Keratinocyte (primary cell): ENCODE data around the gene NAPA.

Experiments used
- EZH2 ChIP-seq: IDR thresholded peaks from one replicate; pipeline ENCODE4 v1.6.1; 2012; ENCODE audit warnings: inconsistent platforms, mild to moderate bottlenecking, low read length, moderate library complexity
- TF ChIP-seq, protein P1 (sequence below), 3 experiments: IDR thresholded peaks in 1 of 3; conservative IDR thresholded peaks in 1 of 3; optimal IDR thresholded peaks in 1 of 3; 2 replicates in 2 of 3; 3 replicates in 1 of 3; pipeline versions ENCODE3 to v1.5.1; 2011; ENCODE audit warnings: low read length in 3 of 3, mild to moderate bottlenecking in 3 of 3, moderate library complexity in 2 of 3, control low read depth in 1 of 3, inconsistent platforms in 1 of 3; ENCODE audit not compliant: insufficient read depth in 2 of 3; ENCODE audit errors: extremely low read depth in 1 of 3

DNA sequence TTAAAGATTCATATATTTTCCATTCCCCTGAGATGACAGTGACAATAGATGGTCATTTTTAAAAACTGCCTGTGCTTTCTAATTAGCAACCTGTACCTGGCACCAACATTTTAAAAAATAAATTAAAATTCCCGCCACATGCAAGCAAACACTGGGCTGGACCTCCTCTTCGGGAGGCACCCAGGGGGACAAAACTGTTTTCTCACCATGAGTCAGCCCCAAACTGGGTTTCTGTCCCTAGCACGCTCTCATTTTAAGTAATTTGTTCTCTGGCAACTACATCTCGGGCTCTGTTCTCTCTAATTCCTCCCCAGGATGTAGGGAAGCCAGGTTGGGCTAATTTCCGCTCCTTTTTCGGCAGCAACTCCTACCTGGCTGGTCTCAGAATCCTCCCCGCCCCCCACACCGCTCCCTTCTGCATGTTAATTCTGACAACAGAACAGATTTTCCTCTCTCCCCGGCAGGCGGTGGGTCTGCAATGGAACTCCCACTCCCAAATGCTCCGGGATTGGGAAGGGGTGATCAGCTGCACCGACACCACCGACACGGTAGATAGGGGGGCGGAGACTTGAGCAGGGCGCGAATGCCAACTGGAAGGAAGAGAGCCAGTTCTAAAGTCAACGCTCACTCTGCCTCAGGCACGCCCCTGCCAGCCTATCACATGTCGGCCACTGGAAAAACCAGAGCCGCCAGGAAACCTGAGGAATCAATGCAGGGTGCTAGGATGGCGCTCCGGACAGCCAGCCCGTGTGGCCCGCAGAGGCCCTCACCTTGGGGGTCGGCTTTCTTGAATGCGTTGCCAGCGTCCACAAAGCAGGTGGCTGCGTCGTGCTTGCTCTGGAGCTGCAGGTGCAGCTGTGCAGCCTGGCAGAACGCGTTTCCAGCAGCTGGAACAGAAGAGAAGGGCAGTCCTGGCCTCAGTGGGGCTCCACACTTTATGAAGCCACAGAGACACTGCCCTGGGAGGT lies 14.7 kb downstream of the NAPA start:
- TF ChIP-seq, protein P1, sequence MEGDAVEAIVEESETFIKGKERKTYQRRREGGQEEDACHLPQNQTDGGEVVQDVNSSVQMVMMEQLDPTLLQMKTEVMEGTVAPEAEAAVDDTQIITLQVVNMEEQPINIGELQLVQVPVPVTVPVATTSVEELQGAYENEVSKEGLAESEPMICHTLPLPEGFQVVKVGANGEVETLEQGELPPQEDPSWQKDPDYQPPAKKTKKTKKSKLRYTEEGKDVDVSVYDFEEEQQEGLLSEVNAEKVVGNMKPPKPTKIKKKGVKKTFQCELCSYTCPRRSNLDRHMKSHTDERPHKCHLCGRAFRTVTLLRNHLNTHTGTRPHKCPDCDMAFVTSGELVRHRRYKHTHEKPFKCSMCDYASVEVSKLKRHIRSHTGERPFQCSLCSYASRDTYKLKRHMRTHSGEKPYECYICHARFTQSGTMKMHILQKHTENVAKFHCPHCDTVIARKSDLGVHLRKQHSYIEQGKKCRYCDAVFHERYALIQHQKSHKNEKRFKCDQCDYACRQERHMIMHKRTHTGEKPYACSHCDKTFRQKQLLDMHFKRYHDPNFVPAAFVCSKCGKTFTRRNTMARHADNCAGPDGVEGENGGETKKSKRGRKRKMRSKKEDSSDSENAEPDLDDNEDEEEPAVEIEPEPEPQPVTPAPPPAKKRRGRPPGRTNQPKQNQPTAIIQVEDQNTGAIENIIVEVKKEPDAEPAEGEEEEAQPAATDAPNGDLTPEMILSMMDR (optimal IDR thresholded peaks at IDR 0.05 in 1 of 3, IDR thresholded peaks at IDR 0.05 in 1 of 3, conservative IDR thresholded peaks at IDR 0.05 in 1 of 3; ENCODE audit: extremely low read depth in 1 of 3, insufficient read depth in 2 of 3, low read length in 3 of 3) = no peak
- no peak for TF ChIP-seq EZH2
